GM18867 (cell line): Measurements from ENCODE around the gene CLDN3.
"Not testable (repeated sequence)": the region's sequence is repeated elsewhere in the genome, so short reads cannot be mapped to it uniquely, and the experiment has no call there.

Experiments
- ATAC-seq: cut with Tn5 transposase; IDR thresholded peaks from one replicate; pipeline ENCODE4 v1.9.1; 2021; ENCODE audit warnings: mild to moderate bottlenecking, moderate library complexity; ENCODE audit not compliant: unreplicated experiment

CLDN3 gene

GRCh38 chr7:73738220-73738611 lies 31.9 kb downstream of the CLDN3 start:
- peak; percentile 18 for ATAC-seq

GRCh38 chr7:73737491-73738219 lies 32.4 kb downstream of the CLDN3 start:
- no peak for ATAC-seq

DNA sequence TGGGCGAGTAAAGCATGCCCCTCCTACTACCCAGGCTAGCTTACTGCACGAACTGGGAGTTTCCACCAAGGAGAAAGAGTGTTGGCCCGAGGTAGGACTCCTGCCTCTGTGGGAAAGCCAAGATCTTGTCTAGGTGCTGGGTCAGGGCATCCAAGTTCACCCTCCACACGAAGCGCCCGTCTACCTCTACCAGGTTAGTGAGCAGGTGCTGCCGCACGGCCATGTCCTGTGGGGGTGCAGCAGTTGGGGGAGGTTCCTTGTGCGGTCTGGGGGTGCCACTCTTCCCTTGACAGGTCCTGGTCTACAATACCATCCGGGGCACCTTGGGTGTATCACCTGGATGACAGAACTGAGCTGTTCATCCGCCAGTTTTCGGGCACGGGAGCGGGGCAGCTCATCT lies 33.2 kb downstream of the CLDN3 start:
- no peak for ATAC-seq

- ATAC-seq, result no peak
These were observed 34.6 kb downstream of the CLDN3 start for GRCh38 chr7:73735528-73735905.

DNA sequence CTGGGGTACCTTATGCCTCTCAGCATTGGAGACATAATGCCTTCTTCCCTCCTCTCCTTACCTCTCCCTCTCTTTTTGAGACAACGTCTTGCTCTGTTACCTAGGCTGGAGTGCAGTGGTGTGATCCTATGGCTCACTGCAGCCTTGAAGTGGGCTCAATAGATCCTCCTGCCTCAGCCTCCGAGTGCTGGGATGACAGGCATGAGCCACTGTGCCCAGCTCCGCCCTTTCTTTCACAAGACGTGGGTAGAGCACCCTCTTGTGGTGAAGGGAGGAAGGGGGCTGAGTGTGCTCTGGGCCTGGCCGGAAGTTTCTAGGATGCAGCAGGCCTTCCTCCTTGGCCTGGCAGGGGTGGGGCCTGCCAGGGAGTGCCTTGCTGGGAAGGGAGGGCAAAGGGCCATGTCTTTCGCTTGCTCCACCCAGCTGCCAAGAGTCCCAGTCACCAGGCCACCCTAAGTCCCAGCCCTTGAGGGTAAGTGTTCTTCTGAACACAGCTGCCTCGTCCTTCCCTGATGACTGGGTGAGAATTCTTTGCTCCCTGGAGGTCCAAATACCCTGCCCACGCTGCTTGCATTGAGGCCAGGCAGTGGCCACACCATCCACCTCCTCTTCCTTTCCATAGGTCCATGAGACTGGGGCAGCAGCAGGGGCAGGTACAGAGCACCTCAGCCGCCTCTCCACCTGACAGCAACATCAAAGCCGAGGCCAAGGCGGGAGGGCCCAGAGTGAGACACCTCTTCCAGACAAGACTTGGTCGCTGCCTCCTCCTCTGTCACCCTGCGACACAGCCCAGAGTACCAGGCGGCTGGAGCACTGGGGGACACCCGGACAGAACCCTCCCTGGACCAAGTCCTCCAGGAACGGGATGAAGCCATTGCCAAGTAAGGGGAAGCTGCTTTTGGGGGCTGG lies 35.2 kb downstream of the CLDN3 start:
- peak; percentile 35 for ATAC-seq

GRCh38 chr7:73732397-73732796 lies 37.7 kb downstream of the CLDN3 start:
- ATAC-seq, result no peak

GRCh38 chr7:73730485-73730884 lies 39.6 kb downstream of the CLDN3 start:
- no peak for ATAC-seq

DNA sequence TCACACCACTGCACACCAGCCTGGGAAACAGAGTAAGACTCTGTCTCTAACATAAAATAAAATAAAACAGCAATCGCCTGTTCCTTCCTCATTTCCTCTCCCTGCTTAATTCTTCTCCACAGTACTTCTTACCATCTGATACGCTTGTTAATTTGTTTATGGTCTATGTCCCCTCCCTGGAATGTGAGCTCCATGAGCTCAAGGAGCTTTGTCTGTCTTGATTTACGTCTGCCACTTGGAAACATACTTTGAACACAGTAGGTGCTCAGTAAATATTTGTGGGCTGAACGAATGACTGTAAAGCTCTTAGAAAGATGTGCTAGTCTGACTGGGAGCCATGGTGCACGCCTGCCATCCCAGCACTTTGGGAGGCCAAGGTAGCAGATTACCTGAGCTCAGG lies 41.5 kb downstream of the CLDN3 start:
- no peak for ATAC-seq

DNA sequence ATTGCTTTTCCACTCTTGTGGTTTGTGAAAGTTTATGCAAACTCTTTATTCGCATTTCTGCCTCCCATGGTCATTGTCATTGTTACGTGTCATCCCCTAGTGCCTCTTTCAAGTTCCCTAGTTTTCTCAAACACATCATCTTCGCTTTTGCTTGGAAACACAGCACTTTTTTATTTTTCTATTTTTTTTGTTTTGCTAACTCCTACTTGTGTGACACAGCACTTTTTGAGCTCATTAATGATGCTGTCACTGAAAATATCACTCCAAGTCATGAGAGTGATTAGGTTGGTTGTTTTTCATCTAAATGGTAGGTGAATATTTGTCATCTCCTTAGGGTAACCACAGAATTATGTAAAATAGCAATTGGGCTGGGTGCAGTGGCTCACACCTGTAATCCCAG lies 42.1 kb downstream of the CLDN3 start:
- ATAC-seq, result no peak

GRCh38 chr7:73726083-73726466 lies 44.0 kb downstream of the CLDN3 start:
- ATAC-seq, result peak; percentile 20

- no peak for ATAC-seq
These were observed 46.3 kb downstream of the CLDN3 start for GRCh38 chr7:73723813-73724212.

- ATAC-seq, result no peak
These were observed 47.3 kb downstream of the CLDN3 start for GRCh38 chr7:73722785-73723184.

DNA sequence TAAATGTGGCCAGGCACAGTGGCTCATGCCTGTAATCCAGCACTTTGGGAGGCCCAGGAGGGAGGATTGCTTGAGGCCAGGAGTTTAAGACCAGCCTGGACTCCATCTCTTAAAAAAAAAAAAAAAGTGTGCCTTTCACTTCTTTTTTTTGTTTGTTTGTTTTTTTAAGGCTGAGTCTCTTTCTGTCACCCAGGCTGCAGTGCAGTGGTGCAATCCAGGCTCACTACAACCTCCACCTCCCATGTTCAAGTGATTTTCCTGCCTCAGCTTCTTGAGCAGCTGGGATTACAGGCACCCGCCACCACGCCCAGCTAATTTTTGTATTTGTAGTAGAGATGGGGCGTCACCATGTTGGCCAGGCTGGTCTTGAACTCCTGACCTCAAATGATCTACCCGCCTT lies 47.9 kb downstream of the CLDN3 start:
- ATAC-seq, result not testable (repeated sequence)

DNA sequence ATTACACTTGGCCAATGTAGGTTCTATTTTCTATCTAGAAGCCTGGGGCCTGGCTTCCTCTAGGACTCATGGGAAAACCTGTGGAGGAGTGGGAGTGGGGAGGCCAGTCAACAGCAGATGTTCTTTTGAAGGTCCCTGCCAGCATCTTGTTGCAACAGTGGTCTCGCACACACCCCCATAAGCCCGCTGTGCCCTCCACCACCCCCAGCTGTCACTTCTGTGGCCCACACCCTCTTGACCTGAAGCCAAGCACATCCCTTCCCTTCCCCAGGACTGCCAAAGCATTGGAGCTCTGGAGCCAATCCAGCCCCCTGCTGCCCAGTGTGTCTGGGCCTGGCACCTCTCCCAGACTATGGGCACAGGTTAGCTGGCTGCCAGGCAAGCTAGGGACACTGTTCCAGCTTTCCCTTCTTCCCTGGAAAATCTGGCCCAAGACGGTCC lies 48.7 kb downstream of the CLDN3 start:
- ATAC-seq, result no peak

- not testable (repeated sequence) for ATAC-seq
These were observed 49.6 kb downstream of the CLDN3 start for GRCh38 chr7:73720443-73720842.

DNA sequence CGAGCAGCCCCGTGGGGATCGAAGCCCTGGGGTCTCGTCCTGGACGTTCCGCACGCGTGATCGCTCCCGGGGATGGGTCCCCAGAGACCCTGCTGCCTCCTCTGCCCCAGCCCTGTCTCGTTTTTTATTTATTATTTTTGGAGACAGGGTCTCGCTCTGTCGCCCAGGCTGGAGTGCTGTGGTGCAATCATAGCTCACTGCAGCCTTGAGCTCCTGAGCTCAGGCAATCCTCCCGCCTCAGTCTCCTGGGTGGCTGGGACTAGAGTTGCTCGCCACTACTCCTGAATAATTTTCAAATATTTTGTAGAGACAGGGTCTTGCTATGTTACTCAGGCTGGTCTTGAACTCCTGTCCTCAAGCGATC lies 50.3 kb downstream of the CLDN3 start:
- peak; percentile 9 for ATAC-seq
